Suprapubic skin (tissue), 4 donors: ENCODE measurements around the gene CHST11.

Experiments
- CTCF ChIP-seq, 2 donors: fragments of 200-600 bp in 1 of 2; fragments of 450-650 bp in 1 of 2; sonication (generic) in 1 of 2; IDR thresholded peaks; one replicate each; pipeline ENCODE4 v1.5.1; 2016 to 2019; ENCODE audit warnings: antibody characterized with exemption in 2 of 2, mild to moderate bottlenecking in 1 of 2, moderate library complexity in 1 of 2
- EP300 ChIP-seq: sonication (generic); formaldehyde crosslinking; IDR thresholded peaks from one replicate; pipeline ENCODE4 v1.6.1; 2017; ENCODE audit warnings: antibody characterized with exemption
- POLR2A ChIP-seq, 2 donors: fragments of 450-650 bp; IDR thresholded peaks; one replicate each; pipeline ENCODE4 v1.6.1; 2017; ENCODE audit warnings: antibody characterized with exemption in 2 of 2, mild to moderate bottlenecking in 2 of 2, moderate library complexity in 2 of 2
- POLR2AphosphoS5 ChIP-seq, 3 donors: sonication (generic); formaldehyde crosslinking; IDR thresholded peaks; one replicate each; pipeline ENCODE4 v1.6.1; 2017; ENCODE audit warnings: antibody characterized with exemption in 3 of 3

GRCh38 chr12:104734541-104735095 is 277.9 kb downstream of the CHST11 start:
- TF ChIP-seq POLR2A (IDR thresholded peaks at IDR 0.05): no peak
- TF ChIP-seq CTCF (IDR thresholded peaks at IDR 0.05): no peak
- no peak for TF ChIP-seq EP300
- no peak for TF ChIP-seq POLR2AphosphoS5 (IDR thresholded peaks at IDR 0.05)
